CD4-positive, CD25-positive, alpha-beta regulatory T cell (primary cell): Measurements from ENCODE around the gene PILRB. TPM values are rescaled to one million over a fixed set of nuclear protein-coding genes. Genes with fewer than 3 reads are reported as not detected.
"Not testable (repeated sequence)": the region's sequence is repeated elsewhere in the genome, so short reads cannot be mapped to it uniquely, and the experiment has no call there.

Source experiments
- ATAC-seq, 2 donors: fragments of 150-1000 bp; cut with Tn5 transposase; one replicate each; pipeline ENCODE4 v1.10.0; 2021; ENCODE audit warnings: low read depth in 2 of 2, moderate number of reproducible peaks in 2 of 2, moderate library complexity in 1 of 2
- DNase-seq, 3 donors: peaks; one replicate each; pipeline versions ENCODE4 v3.0.0 to v3.0.0-alpha.2; 2012 to 2022; ENCODE audit warnings: mixed read lengths in 1 of 3
- H3K27ac ChIP-seq: one replicate; pipeline ENCODE4 v1.7.0; 2013; ENCODE audit warnings: mild to moderate bottlenecking, low read length; ENCODE audit not compliant: insufficient read depth, poor library complexity, severe bottlenecking
- H3K27me3 ChIP-seq: one replicate; pipeline ENCODE4 v1.7.0; 2013; ENCODE audit warnings: low read length; ENCODE audit not compliant: control insufficient read depth, insufficient read depth
- H3K36me3 ChIP-seq: one replicate; pipeline ENCODE4 v1.7.0; 2013; ENCODE audit warnings: mild to moderate bottlenecking, low read length, moderate library complexity; ENCODE audit not compliant: control insufficient read depth, insufficient read depth
- H3K4me1 ChIP-seq: 2 replicates; pipeline ENCODE4 v1.7.0; 2013; ENCODE audit warnings: mild to moderate bottlenecking, low read length; ENCODE audit not compliant: insufficient read depth, control insufficient read depth, poor library complexity, severe bottlenecking
- H3K4me3 ChIP-seq: one replicate; pipeline ENCODE4 v1.7.0; 2013; ENCODE audit warnings: low read depth, mild to moderate bottlenecking, low read length, moderate library complexity
- H3K9me3 ChIP-seq, 2 experiments: 1 replicate in 1 of 2; 2 replicates in 1 of 2; pipeline ENCODE4 v1.7.0; 2013; ENCODE audit warnings: low read length in 2 of 2, mild to moderate bottlenecking in 1 of 2, moderate library complexity in 1 of 2; ENCODE audit not compliant: control insufficient read depth in 2 of 2
- H3K27ac Mint-ChIP-seq, 3 donors: one replicate each; pipeline ENCODE4 v1.8.0; 2020 to 2022; ENCODE audit warnings: mild to moderate bottlenecking in 3 of 3, mixed read lengths in 3 of 3, moderate library complexity in 2 of 3
- H3K27me3 Mint-ChIP-seq: one replicate; pipeline ENCODE4 v1.8.0; 2022; ENCODE audit warnings: mild to moderate bottlenecking, mixed read lengths
- H3K36me3 Mint-ChIP-seq: one replicate; pipeline ENCODE4 v1.8.0; 2020; ENCODE audit warnings: mixed read lengths
- H3K4me1 Mint-ChIP-seq, 4 donors: one replicate each; pipeline ENCODE4 v1.8.0; 2020 to 2022; ENCODE audit warnings: mixed read lengths in 4 of 4, mild to moderate bottlenecking in 1 of 4
- H3K4me3 Mint-ChIP-seq, 4 donors: one replicate each; pipeline ENCODE4 v1.8.0; 2020 to 2022; ENCODE audit warnings: mild to moderate bottlenecking in 4 of 4, mixed read lengths in 4 of 4, moderate library complexity in 3 of 4
- H3K9me3 Mint-ChIP-seq, 7 donors: one replicate each; pipeline ENCODE4 v1.8.0; 2020 to 2022; ENCODE audit warnings: mixed read lengths in 7 of 7, mild to moderate bottlenecking in 3 of 7, moderate library complexity in 2 of 7
- polyA plus RNA-seq, 4 donors: library from polyadenylated mRNA; unstranded; fragments of 300-500 nt; fragmentation: Illumina TruSeq; gene quantifications; one replicate each; pipeline ENCODE4 v1.2.3, GENCODE V29; 2021
- total RNA-seq: library from RNA; stranded (reverse); gene quantifications from one replicate; pipeline ENCODE4 v1.2.3, GENCODE V29; 2022

Gene PILRB
- total and polyA plus RNA-seq, 5 donors from 2014 or later: 2.1 to 88.0 (median 2.8) TPM

GRCh38 chr7:100338083-100338696 is 19.7 kb upstream of the PILRB start:
- H3K27me3 Mint-ChIP-seq, H3K9me3 ChIP-seq, H3K4me1 ChIP-seq, ATAC-seq, H3K27ac Mint-ChIP-seq, DNase-seq, H3K27me3 ChIP-seq, H3K27ac ChIP-seq, H3K4me3 ChIP-seq, H3K9me3 Mint-ChIP-seq: not testable (repeated sequence)
- peaks cover 12% of the 10 kb centered on the region for H3K36me3 ChIP-seq
- Mint-ChIP-seq H3K4me1 (peaks cover 4 to 43% (median 15%) of the 10 kb centered on the region in 4 donors), H3K36me3 (peaks cover 11% of the 10 kb centered on the region), H3K4me3 (peak overlapping the region; percentile 31 to 80 (median 54))

GRCh38 chr7:100341286-100341685 is 16.6 kb upstream of the PILRB start:
- H3K9me3 Mint-ChIP-seq, H3K9me3 ChIP-seq, H3K4me3 ChIP-seq, H3K27ac ChIP-seq, ATAC-seq, H3K27me3 ChIP-seq, H3K27me3 Mint-ChIP-seq: not testable (repeated sequence)
- Mint-ChIP-seq H3K27ac (peak overlapping the region in 2 of 3 donors; percentile 73 to 82), H3K4me3 (peak overlapping the region in 2 of 4 donors; percentile 5 to 51), H3K4me1 (peaks cover 0 to 44% (median 20%) of the 10 kb centered on the region in 4 donors), H3K36me3 (peaks cover 14% of the 10 kb centered on the region)
- H3K4me1 ChIP-seq: peaks cover 17% of the 10 kb centered on the region
- peaks cover 12% of the 10 kb centered on the region for H3K36me3 ChIP-seq
- peak in 1 of 3 donors; percentile 32 for DNase-seq

GRCh38 chr7:100342765-100343164 is 15.2 kb upstream of the PILRB start:
- H3K27ac Mint-ChIP-seq: peak overlapping the region in 2 of 3 donors; percentile 82 to 87
- ATAC-seq (no peak), DNase-seq (no peak)
- no peaks in the 10 kb centered on the region for H3K27me3 Mint-ChIP-seq
- H3K4me3 Mint-ChIP-seq: no peak overlapping the region
- peaks cover 23% of the 10 kb centered on the region for H3K36me3 Mint-ChIP-seq
- peaks cover 17% of the 10 kb centered on the region for H3K4me1 ChIP-seq
- H3K27me3 ChIP-seq: no peaks in the 10 kb centered on the region
- H3K9me3 Mint-ChIP-seq: no peaks in the 10 kb centered on the region
- peaks cover 27% of the 10 kb centered on the region for H3K36me3 ChIP-seq
- H3K9me3 ChIP-seq: no peaks in the 10 kb centered on the region
- H3K4me3 ChIP-seq: no peak overlapping the region
- peak overlapping the region; percentile 33 for H3K27ac ChIP-seq
- H3K4me1 Mint-ChIP-seq: peaks cover 0 to 37% (median 21%) of the 10 kb centered on the region in 4 donors

GRCh38 chr7:100344124-100344559 is 13.8 kb upstream of the PILRB start:
- peaks cover 28% of the 10 kb centered on the region for H3K36me3 ChIP-seq
- Mint-ChIP-seq H3K4me1 (peaks cover 0 to 29% (median 23%) of the 10 kb centered on the region in 4 donors), H3K4me3 (peak overlapping the region in 3 of 4 donors; percentile 55 to 85 (median 80)), H3K36me3 (peaks cover 23% of the 10 kb centered on the region), H3K27ac (peak overlapping the region; percentile 91 to 99 (median 97))
- not testable (repeated sequence) for DNase-seq, H3K27me3 ChIP-seq, H3K9me3 Mint-ChIP-seq, ATAC-seq, H3K9me3 ChIP-seq, H3K27me3 Mint-ChIP-seq, H3K4me3 ChIP-seq
- H3K4me1 ChIP-seq: peaks cover 17% of the 10 kb centered on the region
- peak overlapping the region; percentile 95 for H3K27ac ChIP-seq

- Mint-ChIP-seq H3K4me1 (peaks cover 0 to 28% (median 23%) of the 10 kb centered on the region in 4 donors), H3K27ac (peak overlapping the region; percentile 91 to 99 (median 97)), H3K36me3 (peaks cover 23% of the 10 kb centered on the region), H3K4me3 (peak overlapping the region; percentile 23 to 85 (median 55))
- DNase-seq: peak; percentile 87 to 96 (median 93)
- peaks cover 17% of the 10 kb centered on the region for H3K4me1 ChIP-seq
- H3K9me3 Mint-ChIP-seq, H3K27me3 Mint-ChIP-seq, H3K27me3 ChIP-seq, H3K9me3 ChIP-seq: not testable (repeated sequence)
- H3K36me3 ChIP-seq: peaks cover 32% of the 10 kb centered on the region
- ATAC-seq: peak; percentile 80 to 83
- peak overlapping the region; percentile 37 for H3K4me3 ChIP-seq
- peak overlapping the region; percentile 95 for H3K27ac ChIP-seq
These were observed 13.2 kb upstream of the PILRB start for GRCh38 chr7:100344560-100345287.

GRCh38 chr7:100345288-100345672 is 12.6 kb upstream of the PILRB start:
- H3K27me3 ChIP-seq, H3K9me3 Mint-ChIP-seq, H3K9me3 ChIP-seq, H3K4me3 ChIP-seq, H3K27me3 Mint-ChIP-seq: not testable (repeated sequence)
- H3K27ac Mint-ChIP-seq: peak overlapping the region; percentile 91 to 99 (median 97)
- H3K4me3 Mint-ChIP-seq: peak overlapping the region; percentile 23 to 85 (median 55)
- ATAC-seq (peak; percentile 30 to 44), DNase-seq (peak; percentile 57 to 64 (median 57))
- H3K27ac ChIP-seq: peak overlapping the region; percentile 83
- H3K4me1 Mint-ChIP-seq: peaks cover 0 to 31% (median 23%) of the 10 kb centered on the region in 4 donors
- H3K36me3 ChIP-seq: peaks cover 36% of the 10 kb centered on the region
- H3K36me3 Mint-ChIP-seq: peaks cover 23% of the 10 kb centered on the region
- H3K4me1 ChIP-seq: peaks cover 17% of the 10 kb centered on the region

- Mint-ChIP-seq H3K4me3 (no peak overlapping the region), H3K27ac (peak overlapping the region in 1 of 3 donors; percentile 52), H3K9me3 (no peaks in the 10 kb centered on the region), H3K36me3 (peaks cover 17% of the 10 kb centered on the region), H3K4me1 (peaks cover 0 to 30% (median 19%) of the 10 kb centered on the region in 4 donors), H3K27me3 (no peaks in the 10 kb centered on the region)
- Histone ChIP-seq H3K27ac (no peak overlapping the region), H3K27me3 (no peaks in the 10 kb centered on the region), H3K36me3 (peaks cover 42% of the 10 kb centered on the region), H3K4me3 (no peak overlapping the region), H3K9me3 (no peaks in the 10 kb centered on the region), H3K4me1 (peaks cover 17% of the 10 kb centered on the region)
- DNase-seq (no peak), ATAC-seq (no peak)
These were observed 11.0 kb upstream of the PILRB start for GRCh38 chr7:100346921-100347320.
